Islet of Langerhans (tissue), 1 donor: ENCODE measurements around the gene TAT.
A peak's percentile ranks its signal among the peaks of the same experiment; 100 is the strongest.
"Not testable (repeated sequence)": the region's sequence is repeated elsewhere in the genome, so short reads cannot be mapped to it uniquely, and the experiment has no call there.

Experiments used
- FAIRE-seq: peaks from one replicate; lab custom pipeline; 2011; peaks lifted over from hg19 to GRCh38; lab: Jason Lieb, UNC

Gene TAT

GRCh38 chr16:71584543-71585317 lies 7.8 kb upstream of the TAT start:
- FAIRE-seq: peak; percentile 9

DNA sequence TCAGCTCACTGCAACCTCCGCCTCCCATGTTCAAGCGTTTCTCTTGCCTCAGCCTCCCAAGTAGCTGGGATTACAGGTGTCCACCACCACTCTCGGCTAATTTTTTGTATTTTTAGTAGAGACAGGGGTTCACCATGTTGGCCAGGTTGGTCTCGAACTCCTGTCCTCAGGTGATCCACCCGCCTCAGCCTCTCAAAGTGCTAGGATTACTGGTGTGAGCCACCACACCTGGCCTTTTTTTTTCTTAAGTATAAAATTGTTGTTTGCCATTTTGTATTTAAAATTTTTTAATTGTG lies 5.6 kb upstream of the TAT start:
- not testable (repeated sequence) for FAIRE-seq

- no peak for FAIRE-seq
These were observed 2.2 kb downstream of the TAT start for GRCh38 chr16:71574702-71575101.

DNA sequence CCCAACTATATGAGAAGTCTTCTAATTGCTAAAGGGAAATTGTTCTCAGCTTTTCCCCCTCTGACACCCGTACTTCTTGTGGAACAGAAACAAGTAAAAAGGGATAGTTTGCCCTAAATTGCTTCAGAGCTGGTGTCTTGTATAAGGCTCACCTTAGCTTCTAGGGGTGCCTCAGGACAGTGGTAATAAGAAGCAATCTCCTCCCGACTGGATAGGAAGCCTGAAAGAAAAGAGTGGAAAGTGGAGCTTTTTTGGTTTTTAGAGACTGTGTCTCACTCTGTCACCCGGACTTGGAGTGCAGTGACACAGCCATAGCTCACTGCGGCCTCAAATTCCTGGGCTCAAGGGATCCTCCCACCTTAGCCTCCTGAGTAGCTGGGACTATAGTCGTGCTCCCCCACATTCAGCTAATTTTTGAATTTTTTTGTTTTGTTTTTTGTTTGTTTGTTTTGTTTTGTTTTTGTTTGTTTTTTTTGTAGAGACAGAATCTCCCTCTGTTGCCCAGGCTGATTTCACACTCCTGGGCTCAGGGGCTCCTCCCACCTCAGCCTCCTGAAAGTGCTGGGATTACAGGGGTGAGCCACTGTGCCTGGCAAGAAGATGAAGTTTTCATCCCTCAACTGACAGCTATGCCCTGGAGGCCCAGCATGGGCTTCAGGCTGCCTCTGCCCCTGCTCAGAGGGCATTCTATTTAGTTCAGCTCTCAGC lies 3.4 kb downstream of the TAT start:
- FAIRE-seq: no peak

- FAIRE-seq: peak; percentile 49
These were observed 4.3 kb downstream of the TAT start for GRCh38 chr16:71572497-71573116.

GRCh38 chr16:71570144-71570543 lies 6.7 kb downstream of the TAT start:
- FAIRE-seq: no peak

GRCh38 chr16:71569621-71570020 lies 7.3 kb downstream of the TAT start:
- FAIRE-seq: no peak

DNA sequence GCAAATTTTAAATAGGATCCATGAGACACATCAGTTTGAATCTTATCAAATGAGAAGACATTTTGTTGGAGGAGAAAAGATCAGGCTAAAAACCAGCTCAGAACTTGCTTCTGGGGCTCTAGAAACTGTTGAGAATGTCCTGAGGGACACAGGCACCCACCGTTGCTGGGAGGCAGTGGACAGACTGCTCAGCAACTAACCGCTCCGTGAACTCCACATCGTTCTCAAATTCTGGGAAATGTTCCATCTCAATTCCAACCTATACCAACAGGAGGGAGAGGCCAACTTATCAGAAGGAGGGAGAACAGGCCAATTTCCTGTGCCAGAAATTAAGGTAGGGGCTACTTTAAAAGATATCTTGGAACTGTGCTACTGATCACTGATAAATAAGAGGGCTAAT lies 8.3 kb downstream of the TAT start:
- peak; percentile 90 for FAIRE-seq

GRCh38 chr16:71567931-71568330 lies 9.0 kb downstream of the TAT start:
- FAIRE-seq: no peak

- peak; percentile 17 for FAIRE-seq
These were observed 10.8 kb downstream of the TAT start for GRCh38 chr16:71565812-71566700.

- peak; percentile 56 for FAIRE-seq
These were observed 12.4 kb downstream of the TAT start for GRCh38 chr16:71564335-71564967.

GRCh38 chr16:71562552-71562951 lies 14.3 kb downstream of the TAT start:
- FAIRE-seq: no peak

- not testable (repeated sequence) for FAIRE-seq
These were observed 15.0 kb downstream of the TAT start for GRCh38 chr16:71561886-71562285.

DNA sequence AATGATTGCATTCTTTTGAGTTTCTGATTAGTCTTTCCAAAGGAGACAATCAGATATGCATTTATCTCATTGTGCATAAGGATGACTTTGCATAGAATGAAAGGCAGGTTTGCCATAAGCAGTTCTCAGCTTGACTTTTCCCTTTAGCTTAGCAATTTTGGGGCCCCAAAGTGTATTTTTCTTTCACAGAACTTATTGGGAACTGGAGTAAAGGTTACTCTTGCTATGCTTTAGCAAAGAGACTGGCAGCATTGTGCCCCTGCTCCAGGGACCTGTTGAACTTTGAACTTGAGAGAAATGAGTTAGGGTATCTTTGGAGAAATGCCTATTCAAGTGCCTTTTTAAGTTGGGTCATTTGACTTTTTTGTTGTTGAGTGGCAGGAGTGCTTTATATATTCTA lies 17.0 kb downstream of the TAT start:
- FAIRE-seq: no peak

GRCh38 chr16:71557954-71558582 lies 18.8 kb downstream of the TAT start:
- FAIRE-seq: no peak

DNA sequence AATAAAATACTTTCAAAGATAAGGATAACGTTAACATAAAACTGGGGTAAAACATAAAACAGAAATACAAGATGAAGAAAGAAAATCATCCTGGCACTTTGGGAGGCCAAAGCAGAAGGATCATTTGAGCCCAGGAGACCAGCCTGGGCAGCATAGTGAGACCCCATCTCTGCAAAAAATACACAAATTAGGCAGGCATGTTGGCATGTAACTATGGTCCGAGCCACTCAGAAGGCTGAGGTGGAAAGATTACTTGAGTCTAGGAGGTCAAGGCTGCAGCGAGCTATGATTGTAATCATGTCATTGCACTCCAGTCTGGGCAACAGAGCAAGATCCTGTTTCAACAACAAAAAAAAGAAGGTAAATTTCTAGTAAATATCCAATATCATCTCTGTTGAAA lies 19.6 kb downstream of the TAT start:
- FAIRE-seq: no peak

GRCh38 chr16:71555230-71555891 lies 21.5 kb downstream of the TAT start:
- FAIRE-seq: no peak

DNA sequence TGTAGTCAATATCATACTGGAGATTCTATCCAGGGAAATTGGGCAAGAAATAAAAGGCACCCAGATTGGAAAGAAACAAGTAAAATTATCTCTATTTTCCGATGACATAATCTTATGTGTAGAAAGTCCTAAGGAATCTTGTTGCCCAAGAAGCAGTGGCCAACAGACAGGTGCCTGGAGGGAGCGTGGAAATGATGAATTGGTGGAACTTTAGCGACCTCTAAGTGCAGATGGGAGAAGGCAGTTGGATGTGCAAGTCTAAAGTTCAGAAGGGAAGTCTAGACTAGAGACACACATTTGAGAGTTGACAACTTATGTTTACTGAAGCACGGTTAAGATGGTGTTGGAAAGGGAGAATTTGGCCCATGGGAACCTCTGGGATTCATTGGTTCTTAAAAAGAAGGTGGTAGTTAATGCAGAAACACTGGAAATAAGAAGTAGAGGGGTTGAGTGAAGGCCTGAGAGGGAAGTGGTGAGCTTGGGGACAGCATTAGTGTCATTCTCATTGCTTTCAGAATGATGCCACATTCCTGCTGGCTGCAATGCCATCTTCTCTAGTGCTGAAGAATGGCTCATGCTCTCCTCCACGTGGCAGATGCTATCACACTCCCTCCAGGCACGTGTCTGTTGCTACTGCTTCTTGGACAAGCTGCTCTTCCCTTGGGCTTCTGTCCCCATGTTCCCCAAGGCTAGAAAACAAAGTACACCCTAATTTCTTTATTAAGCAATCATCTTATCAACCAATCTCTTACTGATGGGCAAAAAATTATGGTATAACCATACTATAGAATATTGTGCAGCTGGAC lies 24.0 kb downstream of the TAT start:
- FAIRE-seq: no peak

DNA sequence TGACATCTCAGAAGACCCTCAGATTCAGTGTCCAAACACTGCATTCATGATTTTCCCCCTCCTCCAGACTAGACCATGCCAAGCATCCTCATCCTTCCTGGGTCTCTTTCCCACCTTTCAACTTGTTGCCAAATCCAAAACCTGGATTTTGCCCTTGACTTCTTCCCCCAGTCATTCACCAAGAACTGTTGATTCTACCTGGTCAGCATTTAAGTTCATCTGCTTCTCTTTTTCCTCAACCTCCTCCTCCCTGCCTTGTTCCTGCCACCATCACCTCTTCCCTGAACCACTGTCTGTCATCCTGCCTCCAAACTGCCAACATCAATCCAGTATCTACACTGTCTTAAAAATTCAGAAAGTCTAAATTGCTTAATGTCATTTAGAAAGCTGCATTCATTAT lies 29.7 kb downstream of the TAT start:
- no peak for FAIRE-seq

DNA sequence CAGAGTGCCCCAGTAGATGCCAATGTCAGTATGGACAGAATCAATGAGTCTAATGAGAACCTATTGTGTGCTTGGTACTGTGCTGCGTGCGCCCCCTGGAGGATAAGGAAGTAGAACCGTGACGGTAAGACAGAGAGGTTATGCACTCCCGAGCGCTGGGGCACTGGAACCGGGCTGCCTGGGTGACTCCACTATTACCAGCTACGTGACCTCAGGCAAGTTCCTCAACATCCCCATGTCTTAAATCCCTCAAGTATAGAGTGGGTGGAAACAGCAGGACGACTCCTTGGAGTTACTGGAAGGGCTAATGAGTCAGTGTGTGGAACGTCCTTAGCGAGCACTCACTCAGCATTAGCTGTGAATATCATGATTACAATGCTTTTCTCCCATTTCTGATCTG lies 34.5 kb downstream of the TAT start:
- no peak for FAIRE-seq
